ENCODE measurements around the gene S100A7A.
A peak's percentile ranks its signal among the peaks of the same experiment; 100 is the strongest.
"Not testable (repeated sequence)": the region's sequence is repeated elsewhere in the genome, so short reads cannot be mapped to it uniquely, and the experiment has no call there.

The S100A7A gene

GRCh38 chr1:153443486-153443885 is 27.2 kb downstream of the S100A7A start:
- in situ Hi-C loops (cut with MboI; ENCODE audit: low pct_unique_long_range_greater_than_20kb, low sequenced_read_pairs): no loop called here
- DNase-seq: no peak

- DNase-seq: no peak
- in situ Hi-C loops (cut with MboI; ENCODE audit: low pct_unique_long_range_greater_than_20kb, low sequenced_read_pairs): no loop called here
Measured at GRCh38 chr1:153444078-153444477, 27.8 kb downstream of the S100A7A start.

GRCh38 chr1:153447498-153448170 is 31.3 kb downstream of the S100A7A start:
- in situ Hi-C loops (cut with MboI; ENCODE audit: low pct_unique_long_range_greater_than_20kb, low sequenced_read_pairs): no loop called here
- DNase-seq: no peak

- in situ Hi-C loops (cut with MboI; ENCODE audit: low pct_unique_long_range_greater_than_20kb, low sequenced_read_pairs); DNase-seq: not testable (repeated sequence)
Measured at GRCh38 chr1:153448851-153449250, 32.5 kb downstream of the S100A7A start.

- DNase-seq: no peak
- in situ Hi-C loops (cut with MboI; ENCODE audit: low pct_unique_long_range_greater_than_20kb, low sequenced_read_pairs): no loop called here
Measured at GRCh38 chr1:153456396-153456795, 40.1 kb downstream of the S100A7A start.

- in situ Hi-C loops (cut with MboI; ENCODE audit: low pct_unique_long_range_greater_than_20kb, low sequenced_read_pairs): no loop called here
- DNase-seq: no peak
Measured at GRCh38 chr1:153459655-153460054, 43.3 kb downstream of the S100A7A start.

GRCh38 chr1:153460551-153460950 is 44.2 kb downstream of the S100A7A start, which contains the start of gene S100A7:
S100A7 (minus strand) TSS chr1:153460651; CDS start chr1:153459013, 1,638 bp downstream.
- DNase-seq: no peak
- in situ Hi-C loops (cut with MboI; ENCODE audit: low pct_unique_long_range_greater_than_20kb, low sequenced_read_pairs): no loop called here

- DNase-seq; in situ Hi-C loops (cut with MboI; ENCODE audit: low pct_unique_long_range_greater_than_20kb, low sequenced_read_pairs): not testable (repeated sequence)
Measured at GRCh38 chr1:153462741-153463140, 46.4 kb downstream of the S100A7A start.

GRCh38 chr1:153465811-153466636 is 49.7 kb downstream of the S100A7A start:
- in situ Hi-C loops (cut with MboI; ENCODE audit: low pct_unique_long_range_greater_than_20kb, low sequenced_read_pairs): no loop called here
- DNase-seq: peak; percentile 58

GRCh38 chr1:153466908-153467307 is 50.6 kb downstream of the S100A7A start:
- DNase-seq: no peak
- in situ Hi-C loops (cut with MboI; ENCODE audit: low pct_unique_long_range_greater_than_20kb, low sequenced_read_pairs): no loop called here

- no peak for DNase-seq
- in situ Hi-C loops (cut with MboI; ENCODE audit: low pct_unique_long_range_greater_than_20kb, low sequenced_read_pairs): no loop called here
Measured at GRCh38 chr1:153470707-153471106, 54.4 kb downstream of the S100A7A start.
